Activated CD8-positive, alpha-beta T cell treated with anti-CD3 and anti-CD28 coated beads for 36 hours (primary cell): Measurements from ENCODE around the gene RAB3C. TPM values are rescaled to one million over a fixed set of nuclear protein-coding genes. Genes with fewer than 3 reads are reported as not detected.
"Not testable (repeated sequence)": the region's sequence is repeated elsewhere in the genome, so short reads cannot be mapped to it uniquely, and the experiment has no call there.

Experiments
- ATAC-seq: fragments of 200-7000 bp; cut with Tn5 transposase; one replicate; pipeline ENCODE4 v1.10.0; 2021; ENCODE audit warnings: mild to moderate bottlenecking, moderate library complexity
- CTCF ChIA-PET: fragments of 350-600 bp; sonication (Branson Sonifier 250); formaldehyde crosslinking; loops from one replicate; lab custom pipeline; 2021; ENCODE audit warnings: antibody characterized with exemption; lab: Charles Lee
- POLR2A ChIA-PET: fragments of 350-600 bp; sonication (Branson Sonifier 250); formaldehyde crosslinking; loops from one replicate; lab custom pipeline; 2021; ENCODE audit warnings: antibody characterized with exemption; lab: Charles Lee
- DNase-seq: peaks from one replicate; pipeline ENCODE4 v3.0.0-alpha.2; 2020
- H3K27ac Mint-ChIP-seq: one replicate; pipeline ENCODE4 v1.8.0; 2021; ENCODE audit warnings: mild to moderate bottlenecking, mixed read lengths
- H3K27me3 Mint-ChIP-seq: one replicate; pipeline ENCODE4 v1.8.0; 2021; ENCODE audit warnings: mixed read lengths
- H3K36me3 Mint-ChIP-seq: one replicate; pipeline ENCODE4 v1.8.0; 2021; ENCODE audit warnings: low read depth, mixed read lengths
- H3K4me1 Mint-ChIP-seq: one replicate; pipeline ENCODE4 v1.8.0; 2021; ENCODE audit warnings: low read depth, mixed read lengths
- H3K4me3 Mint-ChIP-seq: one replicate; pipeline ENCODE4 v1.8.0; 2021; ENCODE audit warnings: mild to moderate bottlenecking, moderate library complexity, mixed read lengths
- H3K9me3 Mint-ChIP-seq: one replicate; pipeline ENCODE4 v1.8.0; 2021; ENCODE audit warnings: mixed read lengths
- intact Hi-C: fragments of 100-400 bp; cut with micrococcal nuclease; formaldehyde crosslinking; loops from one replicate; pipeline ENCODE4 v1.10.0; 2022
- total RNA-seq, 2 experiments: library from RNA; stranded (reverse); gene quantifications; one replicate each; pipeline ENCODE4 v1.2.3, GENCODE V29; 2021
- TF ChIP-seq, protein P1 (sequence below): fragments of 200-600 bp; IDR thresholded peaks from one replicate; pipeline ENCODE4 v1.8.0; 2022; ENCODE audit warnings: antibody characterized with exemption, mild to moderate bottlenecking

The RAB3C gene
- total RNA-seq, 2 experiments from 2014 or later: not detected

DNA sequence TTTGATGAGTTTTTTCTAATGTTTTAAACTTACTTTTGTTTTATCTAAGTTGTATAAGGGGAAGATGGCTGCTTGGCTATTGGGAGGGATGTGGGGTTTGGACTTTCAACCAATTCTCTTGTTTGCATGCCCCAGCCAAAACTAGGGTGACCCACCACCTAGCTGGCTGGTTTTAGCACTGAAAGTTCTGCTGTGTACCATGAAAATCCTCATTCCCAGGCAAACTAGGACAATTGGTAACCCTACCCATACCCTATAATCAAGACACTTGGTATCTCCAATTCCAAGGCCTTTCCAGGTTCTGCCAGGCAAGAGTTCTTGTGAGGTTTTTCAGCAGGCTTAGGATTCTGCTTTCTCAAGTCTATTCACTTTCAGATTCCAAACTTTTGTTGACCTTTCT lies 13.1 kb downstream of the RAB3C start:
- DNase-seq: no peak
- CTCF ChIA-PET: no interaction called here
- ATAC-seq: peak; percentile 7
- POLR2A ChIA-PET: no interaction called here
- TF ChIP-seq, protein P1, sequence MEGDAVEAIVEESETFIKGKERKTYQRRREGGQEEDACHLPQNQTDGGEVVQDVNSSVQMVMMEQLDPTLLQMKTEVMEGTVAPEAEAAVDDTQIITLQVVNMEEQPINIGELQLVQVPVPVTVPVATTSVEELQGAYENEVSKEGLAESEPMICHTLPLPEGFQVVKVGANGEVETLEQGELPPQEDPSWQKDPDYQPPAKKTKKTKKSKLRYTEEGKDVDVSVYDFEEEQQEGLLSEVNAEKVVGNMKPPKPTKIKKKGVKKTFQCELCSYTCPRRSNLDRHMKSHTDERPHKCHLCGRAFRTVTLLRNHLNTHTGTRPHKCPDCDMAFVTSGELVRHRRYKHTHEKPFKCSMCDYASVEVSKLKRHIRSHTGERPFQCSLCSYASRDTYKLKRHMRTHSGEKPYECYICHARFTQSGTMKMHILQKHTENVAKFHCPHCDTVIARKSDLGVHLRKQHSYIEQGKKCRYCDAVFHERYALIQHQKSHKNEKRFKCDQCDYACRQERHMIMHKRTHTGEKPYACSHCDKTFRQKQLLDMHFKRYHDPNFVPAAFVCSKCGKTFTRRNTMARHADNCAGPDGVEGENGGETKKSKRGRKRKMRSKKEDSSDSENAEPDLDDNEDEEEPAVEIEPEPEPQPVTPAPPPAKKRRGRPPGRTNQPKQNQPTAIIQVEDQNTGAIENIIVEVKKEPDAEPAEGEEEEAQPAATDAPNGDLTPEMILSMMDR: no peak
- no peaks in the 10 kb centered on the region for H3K4me1 Mint-ChIP-seq
- H3K27me3 Mint-ChIP-seq: no peaks in the 10 kb centered on the region
- no peaks in the 10 kb centered on the region for H3K9me3 Mint-ChIP-seq
- no peak overlapping the region for H3K27ac Mint-ChIP-seq
- intact Hi-C loops: no loop called here
- no peak overlapping the region for H3K4me3 Mint-ChIP-seq
- no peaks in the 10 kb centered on the region for H3K36me3 Mint-ChIP-seq

DNA sequence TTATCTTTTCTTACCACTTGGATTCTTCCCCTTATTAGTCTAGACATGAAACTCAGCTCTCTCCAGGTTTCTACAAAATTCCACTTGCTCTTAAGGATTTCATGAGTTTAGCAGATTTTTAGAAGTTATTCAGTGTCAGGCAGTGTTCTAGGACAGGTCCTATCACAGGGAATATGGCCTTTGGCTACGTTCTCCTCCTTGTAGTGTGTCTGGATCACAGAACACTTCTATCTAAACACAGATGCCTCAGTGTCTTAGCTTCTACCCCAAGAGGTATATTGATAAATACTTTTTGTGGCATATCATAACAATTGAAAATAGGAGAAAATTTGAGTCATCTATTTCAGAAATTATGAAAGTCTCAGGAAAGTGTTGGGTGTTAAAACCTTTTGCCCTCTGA lies 15.6 kb downstream of the RAB3C start:
- DNase-seq (no peak), ATAC-seq (no peak)
- no peak overlapping the region for H3K27ac Mint-ChIP-seq
- intact Hi-C loops: no loop called here
- no peaks in the 10 kb centered on the region for H3K27me3 Mint-ChIP-seq
- no peaks in the 10 kb centered on the region for H3K36me3 Mint-ChIP-seq
- H3K4me1 Mint-ChIP-seq: no peaks in the 10 kb centered on the region
- ChIA-PET POLR2A (no interaction called here), CTCF (no interaction called here)
- no peaks in the 10 kb centered on the region for H3K9me3 Mint-ChIP-seq
- no peak overlapping the region for H3K4me3 Mint-ChIP-seq
- TF ChIP-seq, protein P1: no peak

DNA sequence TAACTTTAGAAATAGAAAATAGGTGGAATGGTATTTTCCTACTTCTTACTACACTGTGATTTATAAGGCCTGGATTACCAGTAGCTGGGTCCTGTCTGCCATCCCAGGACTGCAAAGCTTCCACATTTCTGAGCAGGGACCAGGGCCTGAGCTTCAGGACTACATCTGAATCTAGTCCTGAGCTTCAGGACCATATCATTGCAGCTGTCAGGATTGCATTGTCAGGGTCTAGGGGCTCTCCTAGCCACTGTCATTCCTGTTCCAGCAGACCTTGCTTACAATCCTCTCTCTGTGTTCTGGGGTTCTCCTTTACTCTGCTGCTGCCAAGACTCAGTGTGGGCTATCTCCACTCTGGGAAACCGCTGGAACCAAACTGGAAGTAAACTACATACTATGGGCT lies 16.3 kb downstream of the RAB3C start:
- no peaks in the 10 kb centered on the region for H3K36me3 Mint-ChIP-seq
- ChIA-PET CTCF (no interaction called here), POLR2A (no interaction called here)
- H3K27ac Mint-ChIP-seq: no peak overlapping the region
- H3K27me3 Mint-ChIP-seq: no peaks in the 10 kb centered on the region
- H3K4me1 Mint-ChIP-seq: no peaks in the 10 kb centered on the region
- ATAC-seq (no peak), DNase-seq (no peak)
- TF ChIP-seq, protein P1: no peak
- no peaks in the 10 kb centered on the region for H3K9me3 Mint-ChIP-seq
- intact Hi-C loops: no loop called here
- H3K4me3 Mint-ChIP-seq: no peak overlapping the region

DNA sequence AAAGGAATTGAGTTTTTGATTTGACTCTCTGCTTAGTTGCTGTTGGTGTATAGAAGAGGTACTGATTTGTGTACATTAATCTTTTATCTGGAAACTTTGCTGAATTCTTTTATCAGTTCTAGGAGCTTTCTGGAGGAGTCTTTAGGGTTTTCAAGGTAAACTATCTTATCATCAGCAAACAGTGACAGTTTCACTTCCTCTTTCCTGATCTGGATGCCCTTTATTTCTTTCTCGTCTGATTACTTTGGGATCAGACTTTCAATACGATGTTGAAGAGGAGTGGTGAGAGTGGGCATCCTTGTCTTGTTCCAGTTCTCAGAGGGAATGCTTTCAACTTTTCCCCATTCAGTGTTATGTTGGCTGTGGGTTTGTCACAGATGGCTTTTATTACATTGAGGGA lies 17.7 kb downstream of the RAB3C start:
- H3K9me3 Mint-ChIP-seq, H3K4me3 Mint-ChIP-seq, CTCF ChIA-PET, H3K4me1 Mint-ChIP-seq, DNase-seq, H3K27ac Mint-ChIP-seq, POLR2A ChIA-PET, intact Hi-C loops, H3K36me3 Mint-ChIP-seq, H3K27me3 Mint-ChIP-seq, ATAC-seq: not testable (repeated sequence)

DNA sequence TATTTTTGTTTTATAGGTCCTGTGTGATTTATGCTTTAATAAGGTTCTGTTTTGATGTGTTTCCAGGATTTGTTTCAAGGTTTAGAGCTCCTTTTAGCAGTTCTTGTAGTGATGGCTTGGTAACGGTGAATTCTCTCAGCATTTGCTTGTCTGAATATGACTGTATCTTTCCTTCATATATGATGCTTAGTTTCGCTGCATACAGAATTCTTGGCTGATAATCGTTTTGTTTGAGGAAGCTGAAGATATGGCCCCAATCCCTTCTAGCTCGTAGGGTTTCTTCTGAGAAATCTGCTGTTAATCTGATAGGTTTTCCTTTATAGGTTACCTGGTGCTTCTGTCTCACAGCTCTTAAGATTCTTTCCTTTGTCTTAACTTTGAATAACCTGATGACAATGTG lies 20.0 kb downstream of the RAB3C start:
- H3K27ac Mint-ChIP-seq, CTCF ChIA-PET, H3K4me1 Mint-ChIP-seq, DNase-seq, POLR2A ChIA-PET, intact Hi-C loops, H3K9me3 Mint-ChIP-seq, H3K27me3 Mint-ChIP-seq, H3K4me3 Mint-ChIP-seq, ATAC-seq, H3K36me3 Mint-ChIP-seq: not testable (repeated sequence)

DNA sequence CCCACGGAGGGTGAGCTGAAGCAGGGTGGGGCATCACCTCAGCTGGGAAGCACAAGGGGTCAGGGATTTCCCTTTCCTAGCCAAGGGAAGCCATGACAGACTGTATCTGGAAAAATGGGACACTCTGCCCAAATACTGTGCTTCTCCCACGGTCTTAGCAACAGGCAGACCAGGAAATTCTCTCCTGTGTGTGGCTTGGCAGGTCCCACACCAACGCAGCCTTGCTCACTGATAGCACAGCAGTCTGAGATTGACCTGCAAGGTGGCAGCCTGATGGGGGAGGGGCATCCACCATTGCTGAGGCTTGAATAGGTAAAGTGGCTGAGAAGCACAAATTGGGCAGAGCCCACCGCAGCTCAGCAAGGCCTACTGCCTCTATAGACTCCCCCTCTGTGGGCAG lies 23.2 kb downstream of the RAB3C start:
- DNase-seq (no peak), ATAC-seq (no peak)
- H3K27me3 Mint-ChIP-seq: no peaks in the 10 kb centered on the region
- no peaks in the 10 kb centered on the region for H3K36me3 Mint-ChIP-seq
- intact Hi-C loops: no loop called here
- peaks cover 3% of the 10 kb centered on the region for H3K9me3 Mint-ChIP-seq
- H3K4me1 Mint-ChIP-seq: no peaks in the 10 kb centered on the region
- CTCF ChIA-PET: no interaction called here
- TF ChIP-seq, protein P1: no peak
- no peak overlapping the region for H3K4me3 Mint-ChIP-seq
- POLR2A ChIA-PET: no interaction called here
- H3K27ac Mint-ChIP-seq: no peak overlapping the region
